ENCODE data around the gene ETFB.

Gene ETFB

GRCh38 chr19:51372649-51373504, 6.7 kb upstream of the ETFB start, which contains the start of gene NKG7:
Gene NKG7, minus strand, starts transcription at chr19:51372654. Its CDS starts 119 bp downstream, at chr19:51372535.
- DNase-seq (ENCODE audit: low read depth in 2 of 2): peak; percentile 66

DNA sequence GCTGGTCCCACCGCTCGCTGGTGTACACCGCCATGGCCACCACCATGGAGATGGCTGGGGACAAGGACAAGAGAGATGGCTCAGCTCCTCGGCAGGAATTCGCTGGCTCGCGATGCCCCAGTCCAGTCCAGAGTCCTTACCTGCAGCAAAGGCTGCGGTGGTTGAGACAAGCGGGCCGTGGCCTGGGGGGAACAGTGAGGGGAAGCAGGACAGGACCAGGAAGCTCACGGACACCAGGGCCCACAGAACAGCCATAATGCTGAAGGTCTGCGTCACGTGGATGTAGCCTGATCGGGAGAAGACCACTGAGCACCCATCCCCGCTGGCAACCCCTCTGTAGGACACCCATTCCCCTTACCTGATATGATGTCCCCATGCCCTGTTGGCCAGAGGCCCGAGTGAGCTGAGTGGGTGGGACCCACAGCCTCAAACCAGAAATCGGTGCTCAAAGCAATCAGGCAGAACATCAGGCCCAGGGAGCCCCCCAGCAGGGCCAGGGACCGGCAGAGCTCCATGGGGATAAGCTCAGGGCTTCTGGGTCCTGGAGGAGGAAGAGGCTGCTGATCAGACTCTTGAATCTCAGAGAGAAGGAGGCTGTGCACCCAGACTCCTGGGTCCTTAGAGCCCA, 5.9 kb upstream of the ETFB start:
- no peak for DNase-seq (ENCODE audit: low read depth in 2 of 2)

DNA sequence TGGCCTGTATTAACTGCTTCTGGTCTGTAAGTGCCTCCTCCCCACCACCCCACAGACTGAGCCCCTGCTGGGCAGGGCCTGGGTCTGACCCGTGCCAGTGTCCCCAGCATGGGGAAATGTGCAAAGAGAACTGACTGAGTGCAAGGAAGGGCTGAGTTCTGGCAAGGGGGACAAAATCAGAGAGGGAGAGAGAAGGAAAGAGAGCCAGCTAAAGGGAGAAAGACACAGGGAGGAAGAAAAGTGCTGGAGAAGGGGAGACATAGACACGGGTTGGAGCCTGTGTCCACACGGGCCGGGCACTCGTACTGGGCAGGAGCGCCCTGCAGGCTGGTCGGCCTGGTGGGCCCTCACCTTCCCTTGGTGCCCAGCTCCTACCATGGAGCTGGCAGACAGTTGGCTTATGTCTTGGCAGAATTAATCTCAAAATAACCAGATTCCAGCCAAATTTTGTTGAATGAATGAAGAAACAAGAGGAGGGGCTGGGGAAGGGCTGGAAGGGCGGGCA, 5.0 kb upstream of the ETFB start:
- DNase-seq (ENCODE audit: low read depth in 2 of 2): no peak

GRCh38 chr19:51370230-51370629, 4.0 kb upstream of the ETFB start:
- DNase-seq (ENCODE audit: low read depth in 2 of 2): no peak

GRCh38 chr19:51368366-51369282, 2.4 kb upstream of the ETFB start, which contains the start of gene CLDND2:
Gene CLDND2, minus strand, starts transcription at chr19:51369003. Its CDS starts 426 bp downstream, at chr19:51368577.
- no peak for DNase-seq (ENCODE audit: low read depth in 2 of 2)

- DNase-seq (ENCODE audit: low read depth in 2 of 2): peak; percentile 95 to 96
Measured at GRCh38 chr19:51367565-51368365, 1.6 kb upstream of the ETFB start.

DNA sequence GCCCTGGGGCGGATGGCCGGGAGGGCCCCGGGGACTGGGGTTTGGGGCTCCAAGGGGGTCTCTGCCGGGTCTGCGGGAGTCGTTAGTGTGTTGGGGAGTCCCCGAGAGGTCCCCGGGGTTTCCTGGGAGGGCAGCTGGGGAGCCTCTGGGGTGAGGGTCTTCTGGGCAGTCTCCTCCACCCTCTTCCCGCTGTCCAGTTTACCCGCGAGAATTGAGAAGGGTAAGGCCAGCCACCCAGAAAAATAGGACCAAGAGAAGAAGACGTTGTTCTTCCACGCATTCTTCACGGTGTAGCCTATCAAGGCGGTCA, 1.0 kb upstream of the ETFB start:
- no peak for DNase-seq (ENCODE audit: low read depth in 2 of 2)

GRCh38 chr19:51366389-51367254, 434 bp upstream of the ETFB start:
- DNase-seq (ENCODE audit: low read depth in 2 of 2): peak; percentile 79 to 86

DNA sequence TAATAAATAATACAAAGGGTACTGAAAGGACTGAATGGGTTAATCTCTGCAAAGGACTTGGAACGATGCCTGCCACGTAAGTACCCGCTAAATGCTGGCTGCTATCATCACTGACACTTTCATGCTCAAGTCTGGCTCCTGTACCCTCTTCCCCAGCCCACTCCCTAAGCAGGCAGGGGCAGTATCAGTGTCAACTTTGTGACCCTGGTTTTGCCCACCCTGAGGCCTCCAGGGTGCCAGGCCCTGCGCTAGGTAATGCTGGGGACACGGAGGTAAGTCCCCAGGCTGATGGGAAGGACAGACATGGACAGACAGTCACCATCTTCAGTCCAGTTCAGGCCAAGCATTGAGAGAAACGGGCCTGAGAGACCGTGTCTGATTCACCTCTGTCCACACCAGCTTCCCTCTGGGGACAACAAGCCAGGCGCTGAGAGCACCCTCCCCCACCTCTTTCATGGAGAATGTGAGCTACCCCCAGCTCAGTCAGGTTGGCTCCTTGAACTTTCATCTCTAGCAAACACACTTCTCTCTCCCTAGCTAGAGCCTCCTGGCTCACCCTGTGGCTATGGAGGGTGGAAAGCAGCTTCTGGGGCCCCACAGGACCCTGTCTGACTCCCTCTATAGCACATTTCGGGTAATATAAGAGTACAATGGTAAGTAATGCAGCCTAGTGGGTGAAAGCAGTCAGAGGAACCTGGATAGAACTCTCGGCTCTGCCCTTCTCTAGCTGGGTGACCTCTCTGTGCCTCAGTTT, 800 bp downstream of the ETFB start:
- no peak for DNase-seq (ENCODE audit: low read depth in 2 of 2)

DNA sequence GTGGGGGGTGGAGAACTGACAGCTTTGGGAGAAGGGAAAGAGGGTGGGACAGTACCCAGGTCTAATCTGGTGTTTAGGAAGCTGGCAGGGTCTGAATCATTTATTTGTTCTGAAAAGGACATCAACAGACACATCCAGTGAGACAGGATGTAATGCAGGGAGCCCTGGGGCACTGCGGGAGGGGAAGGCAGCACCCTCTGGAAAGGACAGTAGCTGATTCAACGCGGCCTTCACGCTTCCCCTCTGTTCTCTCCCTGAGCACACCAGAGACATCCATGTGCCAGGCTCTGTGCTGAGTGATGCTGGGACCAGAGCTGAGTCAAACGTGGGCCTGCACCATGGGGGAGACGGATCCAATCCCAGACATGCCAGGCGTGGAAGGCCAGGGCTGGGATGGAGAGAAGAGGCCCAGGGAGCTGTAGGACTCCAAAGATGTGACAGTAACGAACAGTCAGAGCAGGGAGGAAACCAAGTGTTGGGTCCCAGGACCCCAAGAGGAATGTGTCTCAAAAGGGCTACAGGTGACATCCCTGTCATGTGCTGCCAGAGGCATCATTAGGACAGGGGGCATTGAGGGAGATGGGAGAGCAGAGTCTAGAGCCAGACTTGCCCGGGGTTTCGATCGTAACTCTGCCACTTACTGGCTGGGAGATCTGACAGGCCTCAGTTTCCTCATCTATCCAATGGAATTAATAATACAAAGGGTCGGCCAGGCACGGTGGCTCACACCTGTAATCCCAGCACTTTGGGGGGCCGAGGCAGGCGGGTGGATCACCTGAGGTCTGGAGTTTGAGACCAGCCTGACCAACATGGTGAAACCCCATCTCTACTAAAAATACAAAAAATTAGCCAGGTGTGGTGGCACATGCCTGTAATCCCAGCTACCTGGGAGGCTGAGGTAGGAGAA, 1.7 kb downstream of the ETFB start:
- DNase-seq (ENCODE audit: low read depth in 2 of 2): no peak

- DNase-seq (ENCODE audit: low read depth in 2 of 2): no peak
Measured at GRCh38 chr19:51361239-51361638, 4.9 kb downstream of the ETFB start.

- no peak for DNase-seq (ENCODE audit: low read depth in 2 of 2)
Measured at GRCh38 chr19:51359294-51359693, 6.9 kb downstream of the ETFB start.

DNA sequence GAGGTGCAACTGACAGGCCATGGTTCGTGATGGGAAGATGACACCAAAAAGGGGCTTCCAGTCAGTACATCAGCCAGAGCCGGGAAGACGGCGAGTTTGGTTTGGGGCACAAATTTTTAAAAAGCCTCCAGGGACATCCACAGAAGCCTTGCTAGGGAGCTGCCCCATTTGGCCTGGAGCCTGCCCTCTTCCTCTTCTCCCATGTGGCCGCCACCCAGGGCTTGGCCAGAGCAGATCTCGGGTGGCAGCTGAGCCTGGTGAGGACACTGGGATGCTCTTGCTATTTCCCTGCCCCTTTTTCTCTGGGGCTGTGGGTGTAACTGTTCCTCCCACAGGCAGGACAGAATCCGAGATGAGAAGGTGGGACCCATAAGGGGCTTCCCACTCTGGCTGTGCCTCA, 8.2 kb downstream of the ETFB start:
- no peak for DNase-seq (ENCODE audit: low read depth in 2 of 2)

- no peak for DNase-seq (ENCODE audit: low read depth in 2 of 2)
Measured at GRCh38 chr19:51356159-51356801, 9.9 kb downstream of the ETFB start.

DNA sequence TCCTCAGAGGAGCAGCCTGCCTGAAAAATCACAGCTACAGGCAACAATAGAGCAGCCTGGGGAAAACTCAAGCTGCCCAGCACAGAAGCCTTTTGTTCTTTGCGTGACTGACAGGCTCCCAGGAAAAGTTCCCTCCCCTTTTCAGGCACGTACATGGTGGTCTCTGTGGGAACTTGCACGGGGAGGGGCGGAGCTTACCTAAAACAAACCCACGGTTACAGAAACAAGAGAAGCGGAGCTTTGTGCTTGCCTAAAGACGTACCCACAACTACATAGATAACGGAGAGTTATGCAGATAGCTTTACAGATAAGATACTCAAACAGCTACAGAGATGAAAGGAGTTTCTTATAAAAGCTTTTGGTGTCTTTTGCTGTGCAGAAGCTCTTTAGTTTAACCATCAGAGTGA, 11.4 kb downstream of the ETFB start:
- DNase-seq (ENCODE audit: low read depth in 2 of 2): no peak

- DNase-seq (ENCODE audit: low read depth in 2 of 2): no peak
Measured at GRCh38 chr19:51354103-51354741, 12.0 kb downstream of the ETFB start.

GRCh38 chr19:51352783-51353360, 13.3 kb downstream of the ETFB start:
- no peak for DNase-seq (ENCODE audit: low read depth in 2 of 2)

Data from stimulated activated CD8-positive, alpha-beta memory T cell treated with anti-CD3 and anti-CD28 coated beads, Interleukin-2, amount 100 ng/mL, for 1 hour (primary cell).